NCI-H1048 (cell line): ENCODE measurements around the gene HAP1.
"Not testable (repeated sequence)": the region's sequence is repeated elsewhere in the genome, so short reads cannot be mapped to it uniquely, and the experiment has no call there.

ENCODE experiments used
- DNase-seq: peaks from one replicate; lab custom pipeline; 2025; lab: John Stamatoyannopoulos, UW

HAP1 gene

GRCh38 chr17:41734139-41734948 is at the start of gene HAP1:
Gene HAP1, minus strand, starts transcription at chr17:41734643. Its CDS starts 9 bp downstream, at chr17:41734634.
- DNase-seq = no peak

- DNase-seq = no peak
These were observed 47.7 kb upstream of the HAP1 start for GRCh38 chr17:41782142-41782541.

- DNase-seq = no peak
These were observed 47.1 kb upstream of the HAP1 start for GRCh38 chr17:41781404-41782110.

- no peak for DNase-seq
These were observed 45.5 kb upstream of the HAP1 start for GRCh38 chr17:41779954-41780353.

- no peak for DNase-seq
These were observed 43.2 kb upstream of the HAP1 start for GRCh38 chr17:41777574-41778188.

- no peak for DNase-seq
These were observed 42.7 kb upstream of the HAP1 start for GRCh38 chr17:41777157-41777573.

- DNase-seq = not testable (repeated sequence)
These were observed 41.9 kb upstream of the HAP1 start for GRCh38 chr17:41776262-41776900.

GRCh38 chr17:41775394-41776226 is 41.2 kb upstream of the HAP1 start:
- DNase-seq = no peak

- no peak for DNase-seq
These were observed 39.3 kb upstream of the HAP1 start for GRCh38 chr17:41773731-41774193.

GRCh38 chr17:41773190-41773588 is 38.7 kb upstream of the HAP1 start:
- no peak for DNase-seq

GRCh38 chr17:41772586-41773189 is 38.2 kb upstream of the HAP1 start:
- DNase-seq = no peak

- DNase-seq = no peak
These were observed 37.8 kb upstream of the HAP1 start for GRCh38 chr17:41772218-41772585.

- no peak for DNase-seq
These were observed 37.2 kb upstream of the HAP1 start for GRCh38 chr17:41771389-41772206.

- DNase-seq = no peak
These were observed 35.5 kb upstream of the HAP1 start for GRCh38 chr17:41769985-41770384.

GRCh38 chr17:41769346-41769862 is 35.0 kb upstream of the HAP1 start:
- DNase-seq = no peak

- no peak for DNase-seq
These were observed 34.3 kb upstream of the HAP1 start for GRCh38 chr17:41768682-41769288.

GRCh38 chr17:41767324-41768042 is 33.0 kb upstream of the HAP1 start:
- no peak for DNase-seq

GRCh38 chr17:41766135-41766534 is 31.7 kb upstream of the HAP1 start:
- DNase-seq = no peak

- no peak for DNase-seq
These were observed 28.9 kb upstream of the HAP1 start for GRCh38 chr17:41763327-41763726.
